Measurements from ENCODE around the gene COG7.
"Not testable (repeated sequence)": the region's sequence is repeated elsewhere in the genome, so short reads cannot be mapped to it uniquely, and the experiment has no call there.

Gene COG7

GRCh38 chr16:23382279-23382678 is 70.7 kb downstream of the COG7 start:
- no peak for DNase-seq

GRCh38 chr16:23381702-23382101 is 71.3 kb downstream of the COG7 start:
- DNase-seq = not testable (repeated sequence)

GRCh38 chr16:23380501-23380951 is 72.5 kb downstream of the COG7 start:
- DNase-seq = no peak

DNA sequence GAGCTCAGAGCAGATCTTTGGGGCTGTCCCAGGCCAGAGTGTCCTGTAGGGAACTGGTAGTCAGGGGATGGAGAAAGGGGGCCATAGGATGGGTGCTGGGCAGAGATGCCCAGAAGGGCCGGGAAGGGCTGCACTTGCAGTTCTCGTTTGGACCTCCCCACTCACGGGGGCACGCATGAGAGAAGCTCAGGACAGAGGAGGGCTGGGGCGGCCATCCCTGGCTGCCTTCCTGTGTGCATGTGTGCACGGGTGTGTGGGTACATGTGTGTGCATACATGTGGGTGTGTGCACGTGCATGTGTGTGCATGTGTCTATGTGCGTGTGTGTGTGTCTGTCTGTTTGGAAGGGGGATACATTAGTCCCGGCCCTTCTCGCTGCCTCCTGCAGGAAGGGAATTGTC is 73.3 kb downstream of the COG7 start:
- no peak for DNase-seq

DNA sequence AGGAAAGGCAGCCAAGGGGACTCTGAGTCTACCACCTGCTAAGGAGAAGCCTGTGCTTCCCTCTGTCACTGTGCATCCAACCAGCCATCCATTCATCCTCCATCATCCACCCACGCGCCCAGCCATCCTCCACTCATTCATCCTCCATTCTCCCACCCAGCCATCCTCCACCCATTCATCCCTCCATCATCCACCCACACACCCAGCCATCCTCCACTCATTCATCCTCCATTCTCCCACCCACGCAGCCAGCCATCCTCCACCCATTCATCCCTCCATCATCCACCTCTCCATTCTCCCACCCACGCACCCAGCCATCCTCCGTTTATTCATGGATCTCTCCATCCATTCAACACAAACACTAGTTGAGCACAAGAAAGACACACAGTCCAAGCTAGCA is 74.1 kb downstream of the COG7 start:
- DNase-seq = no peak

GRCh38 chr16:23378256-23378655 is 74.7 kb downstream of the COG7 start:
- no peak for DNase-seq

DNA sequence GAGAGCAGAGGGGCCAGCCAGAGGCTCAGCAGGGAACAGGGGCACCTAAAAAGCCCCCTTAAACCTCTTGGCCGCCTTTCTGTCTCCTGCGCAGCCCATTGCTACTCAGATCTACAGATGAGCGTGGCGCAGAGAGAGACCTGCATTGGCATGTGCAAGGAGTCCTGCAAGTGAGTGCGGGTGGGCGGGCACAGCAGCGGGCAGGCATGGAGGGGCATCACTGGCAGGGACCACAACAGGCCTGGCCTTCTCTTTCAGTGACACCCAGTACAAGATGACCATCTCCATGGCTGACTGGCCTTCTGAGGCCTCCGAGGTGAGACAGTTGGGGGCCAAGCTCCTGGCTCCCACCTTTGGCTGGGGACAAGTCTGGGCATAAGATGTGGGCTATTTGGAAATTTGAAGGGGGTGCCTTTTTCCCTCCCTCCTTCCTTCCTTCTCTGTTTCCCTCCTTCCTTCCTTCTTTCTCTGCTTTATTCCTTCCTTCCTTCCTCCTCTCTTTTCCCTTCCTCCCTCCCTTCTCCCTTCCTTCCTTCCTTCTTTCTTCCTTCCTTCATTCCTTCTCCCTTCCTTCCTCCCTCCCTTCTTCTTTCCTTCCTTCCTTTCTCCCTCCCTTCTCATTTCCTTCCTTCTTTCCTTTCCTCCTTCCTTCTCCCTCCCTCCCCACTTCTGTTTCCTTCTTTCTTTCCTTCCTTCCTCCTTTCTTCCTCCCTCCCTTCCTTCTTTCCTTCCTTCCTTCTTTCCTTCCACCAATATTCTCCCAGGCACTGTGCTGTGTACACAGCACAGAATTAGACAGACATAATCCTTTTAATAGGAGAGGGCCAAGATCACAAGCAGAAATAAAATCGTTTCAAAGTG is 75.7 kb downstream of the COG7 start:
- DNase-seq = no peak

- no peak for DNase-seq
These were observed 77.3 kb downstream of the COG7 start for GRCh38 chr16:23375643-23376042.

DNA sequence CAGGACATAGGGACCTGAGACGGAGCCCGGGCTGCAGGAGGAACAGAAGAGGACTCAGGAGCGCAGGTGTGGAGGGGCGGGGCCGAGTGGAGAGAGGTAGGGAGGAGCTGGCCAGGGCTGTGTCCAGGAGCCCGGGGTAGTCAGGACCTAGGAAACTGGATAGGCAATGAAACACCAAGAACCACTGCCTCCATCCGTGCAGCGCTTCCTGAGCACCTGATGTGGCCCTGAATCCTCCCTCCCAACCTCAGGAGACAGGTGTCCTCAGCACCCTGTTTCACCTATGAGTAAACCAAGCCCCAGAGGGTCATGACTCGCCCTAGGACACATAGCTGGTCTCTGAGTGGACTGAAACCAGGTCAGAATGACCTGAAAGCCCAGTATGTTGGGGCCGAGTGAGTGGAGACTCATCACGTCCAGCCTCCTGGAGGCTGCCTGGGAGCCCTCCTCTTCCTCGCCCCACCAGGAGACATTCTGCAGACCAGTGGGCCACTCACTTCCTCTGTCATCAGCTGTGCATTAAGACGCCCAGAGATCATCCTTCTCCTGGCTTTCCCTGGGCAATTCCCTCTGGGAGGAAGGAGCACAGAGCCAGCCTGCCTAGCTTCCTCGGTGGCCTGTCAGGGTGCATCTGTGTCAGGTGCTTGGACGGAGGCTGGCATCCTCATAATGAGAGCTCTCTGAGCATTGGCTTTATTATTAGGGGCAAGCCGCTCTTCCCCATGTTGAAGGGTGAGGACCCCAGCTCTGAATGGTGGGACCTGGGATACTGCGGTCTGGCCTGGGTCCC is 78.1 kb downstream of the COG7 start:
- no peak for DNase-seq

DNA sequence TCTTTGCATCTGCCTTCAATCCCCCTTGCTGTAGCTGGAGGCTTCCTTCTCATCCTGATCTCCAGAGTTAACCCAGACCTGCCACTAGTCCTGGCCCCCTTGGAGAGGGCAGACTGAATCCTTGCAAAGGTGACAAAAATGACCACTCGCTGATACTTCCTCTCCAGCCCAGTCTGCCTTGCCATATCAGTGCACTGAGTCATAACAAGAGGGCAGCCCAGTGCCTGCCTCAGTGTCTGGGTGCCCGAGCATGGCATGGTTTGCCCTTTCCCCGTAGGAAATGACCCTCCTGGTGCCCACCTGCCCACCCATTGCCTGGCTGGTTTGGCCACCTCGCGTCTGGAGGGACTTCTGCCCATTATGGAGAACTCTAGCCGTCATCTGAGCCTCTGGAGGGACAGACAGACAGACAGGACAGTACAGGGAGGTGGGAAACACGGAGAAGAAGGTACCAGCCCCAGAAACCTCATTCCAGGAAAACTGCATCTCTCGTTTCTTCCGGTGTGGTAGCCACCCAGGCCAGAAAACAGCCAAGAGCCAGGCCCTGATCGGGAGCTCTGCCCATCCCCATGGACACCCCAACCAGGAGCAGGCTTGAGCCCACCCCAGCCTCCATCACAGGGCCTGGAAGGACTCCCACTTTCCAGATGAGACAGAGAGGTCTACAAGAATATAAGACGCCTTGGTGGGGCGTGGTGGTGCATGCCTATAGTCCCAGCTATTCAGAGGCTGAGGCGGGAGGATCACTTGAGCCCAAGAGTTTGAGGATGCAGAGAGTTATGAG is 79.4 kb downstream of the COG7 start:
- no peak for DNase-seq

- DNase-seq = no peak
These were observed 81.6 kb downstream of the COG7 start for GRCh38 chr16:23371368-23371767.

DNA sequence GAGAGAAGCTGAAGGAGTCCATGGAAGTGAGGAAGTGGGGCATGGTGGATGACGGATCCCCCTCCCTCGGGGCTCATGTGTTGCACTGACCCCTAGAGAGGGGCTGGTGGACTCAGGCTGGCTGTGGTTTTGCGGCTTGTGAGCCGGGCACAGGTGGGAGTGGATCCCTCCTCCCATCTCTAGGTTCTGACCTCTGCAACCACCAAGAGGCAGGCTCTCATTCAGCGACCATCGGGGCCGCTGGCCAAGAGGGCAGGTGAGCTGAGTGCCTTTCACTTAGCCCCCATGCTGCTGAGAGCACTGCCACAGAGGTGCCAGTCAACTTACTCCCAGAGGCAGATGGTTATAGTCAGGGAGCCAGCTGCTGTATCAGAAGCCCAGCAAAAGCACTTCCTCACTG is 83.6 kb downstream of the COG7 start:
- no peak for DNase-seq

DNA sequence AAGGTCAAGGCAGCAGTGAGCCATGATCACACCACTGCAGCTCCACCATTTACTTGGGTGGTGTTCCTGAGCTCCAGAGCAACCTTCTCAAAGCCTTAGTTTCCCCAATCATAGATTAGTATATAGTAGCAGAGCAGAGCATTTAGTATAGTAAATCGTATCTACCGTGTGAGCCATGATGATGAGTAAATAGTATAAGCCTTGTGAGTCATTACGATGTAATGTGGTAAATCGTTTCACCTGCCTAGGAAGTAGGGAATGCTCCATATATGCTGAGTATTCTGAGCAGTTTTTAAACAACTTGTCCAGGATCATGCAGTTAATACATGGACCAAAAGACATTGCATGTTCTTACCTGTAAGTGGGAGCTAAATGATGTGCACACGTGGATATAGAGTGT is 84.5 kb downstream of the COG7 start:
- DNase-seq = no peak

DNA sequence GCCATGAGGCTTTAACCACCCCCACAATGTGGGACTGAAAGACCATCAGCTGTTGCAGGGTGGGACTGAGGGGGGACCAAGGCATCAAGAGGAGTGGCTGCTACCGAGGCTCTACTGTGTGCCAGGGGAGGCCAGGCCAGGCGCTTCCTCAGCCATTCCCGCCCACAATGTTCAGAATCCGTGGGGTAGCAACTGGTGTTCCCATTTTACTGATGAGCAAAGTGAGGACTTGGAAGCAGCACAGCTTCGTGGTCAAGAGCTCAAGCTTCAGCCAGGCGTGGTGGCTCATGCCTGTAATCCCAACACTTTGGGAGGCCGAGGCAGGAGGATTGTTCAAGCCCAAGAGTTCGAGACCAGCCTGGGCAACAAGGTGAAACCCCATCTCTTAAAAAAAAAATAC is 85.0 kb downstream of the COG7 start:
- no peak for DNase-seq

DNA sequence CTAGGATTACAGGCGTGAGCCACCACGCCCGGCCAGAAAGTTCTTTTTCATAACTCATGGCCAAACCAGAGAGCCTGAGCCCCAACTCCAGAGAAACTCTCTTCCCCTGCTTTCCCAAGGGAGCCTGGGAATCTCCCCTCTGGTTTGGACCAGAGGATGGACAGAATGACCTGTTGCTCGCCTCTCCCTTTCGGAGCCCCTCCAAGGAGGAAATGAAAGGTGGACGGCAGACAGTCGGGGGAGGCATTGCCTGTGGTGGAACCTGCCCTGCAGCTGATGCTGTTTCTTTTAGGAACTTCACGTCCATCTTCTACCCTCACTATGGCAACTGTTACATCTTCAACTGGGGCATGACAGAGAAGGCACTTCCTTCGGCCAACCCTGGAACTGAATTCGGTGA is 85.4 kb downstream of the COG7 start:
- no peak for DNase-seq

- DNase-seq = not testable (repeated sequence)
These were observed 86.6 kb downstream of the COG7 start for GRCh38 chr16:23366341-23366740.

- no peak for DNase-seq
These were observed 87.3 kb downstream of the COG7 start for GRCh38 chr16:23365602-23366240.

GRCh38 chr16:23362460-23363317 is 90.3 kb downstream of the COG7 start:
- DNase-seq = peak; percentile 90

DNA sequence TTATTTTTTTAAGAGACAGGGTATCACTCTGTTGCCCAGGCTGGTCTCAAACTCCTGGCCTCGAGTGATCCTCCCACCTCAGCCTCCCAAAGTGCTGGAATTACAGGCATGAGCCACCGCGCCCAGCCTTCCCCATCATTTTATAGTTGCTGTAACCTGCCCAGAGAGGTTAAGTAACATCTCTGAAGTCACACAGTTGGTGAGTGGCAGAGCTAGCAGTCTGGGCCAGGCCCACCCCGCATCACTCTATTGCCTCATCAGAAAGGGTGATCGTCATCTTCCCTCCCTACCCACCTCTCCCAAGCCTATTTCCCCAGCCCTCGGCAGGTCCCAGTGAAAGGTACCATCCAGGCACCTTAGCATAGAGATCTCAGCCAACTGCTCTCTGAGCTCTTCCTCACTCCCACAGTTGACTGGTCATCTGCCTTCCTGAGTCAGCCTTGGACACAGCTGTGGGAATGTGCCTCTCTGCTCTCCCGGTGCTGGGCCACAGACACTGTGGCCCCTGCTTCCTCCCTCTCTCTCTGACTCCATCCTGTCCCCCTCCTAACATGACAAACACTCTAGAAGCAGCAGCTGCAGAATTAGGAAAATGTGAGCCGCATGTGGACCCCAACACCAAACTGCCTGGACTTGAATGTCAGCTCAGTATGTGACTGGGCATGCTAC is 93.8 kb downstream of the COG7 start:
- DNase-seq = no peak

- DNase-seq = no peak
These were observed 95.2 kb downstream of the COG7 start for GRCh38 chr16:23357761-23358290.

DNA sequence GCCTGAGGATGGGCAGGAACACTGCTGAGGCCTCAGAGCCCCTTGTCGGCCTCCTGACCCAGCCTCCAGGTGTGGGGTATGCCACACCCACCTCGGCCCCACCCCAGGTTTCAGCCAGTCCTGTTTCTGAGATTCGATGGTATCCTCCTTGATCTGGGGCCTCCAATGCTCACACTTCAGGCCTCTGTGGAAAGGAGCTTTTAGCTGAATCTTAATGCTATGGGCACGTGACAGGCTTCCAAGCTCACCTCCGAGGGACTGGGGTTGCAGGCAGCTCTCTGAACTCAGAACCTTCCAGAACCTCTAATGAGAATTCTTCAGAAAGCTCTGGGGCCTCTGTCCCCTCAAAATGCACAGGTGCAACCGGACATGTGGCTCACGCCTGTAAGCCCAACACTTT is 96.0 kb downstream of the COG7 start:
- no peak for DNase-seq
